Mesendoderm (in vitro differentiated cells): ENCODE data around the gene METTL16.
A peak's percentile ranks its signal among the peaks of the same experiment; 100 is the strongest.

ENCODE experiments used
- DNase-seq: peaks from one replicate; pipeline ENCODE4 v3.0.0; 2013
- H2AK5ac ChIP-seq: 2 replicates; pipeline ENCODE4 v1.6.1; 2013; ENCODE audit warnings: low read length, inconsistent platforms
- H2BK120ac ChIP-seq: 2 replicates; pipeline ENCODE4 v1.6.1; 2013; ENCODE audit warnings: low read depth, mild to moderate bottlenecking, low read length, moderate library complexity, mixed read lengths
- H2BK15ac ChIP-seq: replicated peaks from 2 replicates; pipeline ENCODE4 v1.6.1; 2013; ENCODE audit warnings: low read depth, mild to moderate bottlenecking, moderate library complexity
- H2BK5ac ChIP-seq: 2 replicates; pipeline ENCODE4 v1.6.1; 2013; ENCODE audit warnings: low read length, inconsistent platforms
- H3K18ac ChIP-seq: 2 replicates; pipeline ENCODE4 v1.6.1; 2013; ENCODE audit warnings: mild to moderate bottlenecking, low read length, mixed read lengths
- H3K23ac ChIP-seq: one replicate; pipeline ENCODE4 v1.6.1; 2013; ENCODE audit warnings: low read length
- H3K27ac ChIP-seq: 2 replicates; pipeline ENCODE4 v1.5.1; 2013; ENCODE audit warnings: low read depth, mild to moderate bottlenecking, inconsistent platforms, low read length, moderate library complexity
- H3K27me3 ChIP-seq: 2 replicates; pipeline ENCODE4 v1.6.1; 2013; ENCODE audit warnings: low read length, control low read depth, mild to moderate bottlenecking, inconsistent platforms; ENCODE audit not compliant: insufficient read depth, poor library complexity
- H3K36me3 ChIP-seq: 2 replicates; pipeline ENCODE4 v1.6.1; 2013; ENCODE audit warnings: low read length, inconsistent platforms; ENCODE audit not compliant: control insufficient read depth, insufficient read depth
- H3K4ac ChIP-seq: one replicate; pipeline ENCODE4 v1.6.1; 2013; ENCODE audit warnings: low read depth, mild to moderate bottlenecking, low read length, moderate library complexity
- H3K4me1 ChIP-seq: 2 replicates; pipeline ENCODE4 v1.6.1; 2013; ENCODE audit warnings: low read depth, low read length, inconsistent platforms; ENCODE audit not compliant: control insufficient read depth
- H3K4me2 ChIP-seq: 2 replicates; pipeline ENCODE4 v1.6.1; 2013; ENCODE audit warnings: low read length
- H3K4me3 ChIP-seq: 2 replicates; pipeline ENCODE4 v1.5.1; 2013; ENCODE audit warnings: mild to moderate bottlenecking, low read length
- H3K56ac ChIP-seq: one replicate; pipeline ENCODE4 v1.6.1; 2013; ENCODE audit warnings: low read length
- H3K79me1 ChIP-seq: 2 replicates; pipeline ENCODE4 v1.6.1; 2013; ENCODE audit warnings: low read length, inconsistent platforms
- H3K79me2 ChIP-seq: 2 replicates; pipeline ENCODE4 v1.6.1; 2013; ENCODE audit warnings: mild to moderate bottlenecking, low read length; ENCODE audit not compliant: control insufficient read depth, insufficient read depth
- H3K9ac ChIP-seq: 2 replicates; pipeline ENCODE4 v1.6.1; 2013; ENCODE audit warnings: low read length, inconsistent platforms
- H4K5ac ChIP-seq: one replicate; pipeline ENCODE4 v1.6.1; 2013; ENCODE audit warnings: low read length
- H4K8ac ChIP-seq: one replicate; pipeline ENCODE4 v1.6.1; 2013; ENCODE audit warnings: low read depth, mild to moderate bottlenecking, control low read depth, low read length, moderate library complexity
- WGBS: extraction: QIAGEN DNeasy Blood & Tissue Kit; methylation state at CpG from one replicate; pipeline ENCODE4 v1.1.7; 2013; ENCODE audit warnings: low lambda C conversion rate, missing lambda C conversion rate; ENCODE audit not compliant: insufficient coverage; ENCODE audit errors: extremely low coverage; 5-methylcytosine and 5-hydroxymethylcytosine counted together

The METTL16 gene

DNA sequence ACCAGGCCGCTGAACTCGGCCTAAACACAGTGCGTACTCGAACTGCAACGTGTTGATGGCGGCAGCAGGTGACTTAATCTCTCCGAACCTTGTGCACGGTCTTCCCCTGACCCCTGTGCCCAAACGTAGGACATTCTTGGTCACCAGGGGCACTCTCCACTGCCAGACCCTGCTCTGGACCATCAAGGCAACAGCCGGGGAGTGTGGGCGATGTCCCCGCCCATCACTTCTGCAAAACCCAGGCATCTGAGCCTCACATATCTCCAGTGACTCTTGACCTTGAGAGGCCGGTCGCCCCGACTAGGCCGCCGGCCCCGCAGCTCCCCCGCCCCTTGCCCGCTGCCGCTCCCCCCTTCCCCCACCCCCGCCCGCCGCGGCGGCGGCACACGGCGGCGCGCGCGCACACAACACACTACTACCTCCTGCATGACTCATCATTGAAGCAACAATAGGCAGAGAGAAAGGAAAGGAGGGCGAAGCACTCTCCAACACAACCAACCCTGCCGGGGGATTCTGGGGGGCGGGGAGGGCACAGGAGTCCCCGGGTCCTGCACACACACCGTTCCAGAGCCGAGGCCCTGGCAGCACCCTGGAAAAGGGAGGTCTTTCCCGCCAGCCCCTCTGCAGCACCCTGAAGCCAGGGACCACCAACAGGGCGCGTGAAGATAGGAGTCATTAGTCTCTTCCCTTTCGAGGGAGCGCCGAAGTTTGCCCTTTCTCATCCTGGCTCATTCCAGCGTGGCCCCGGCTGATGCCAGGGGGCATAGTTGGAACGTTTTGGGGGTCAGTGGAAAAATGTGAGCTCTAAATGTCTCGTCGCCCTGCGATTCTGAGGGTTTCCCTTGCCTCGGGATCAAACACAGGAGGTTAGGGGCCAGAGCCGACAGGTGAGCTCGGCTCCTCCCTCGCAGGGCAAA is 112.8 kb downstream of the METTL16 start:
- peak; percentile 89 for DNase-seq
- no peaks in the 10 kb centered on the region for H3K36me3 ChIP-seq
- peak overlapping the region; percentile 17 for H3K4ac ChIP-seq
- H3K4me2 ChIP-seq, result peak overlapping the region; percentile 100
- H3K23ac ChIP-seq, result no peak overlapping the region
- no peak overlapping the region for H4K5ac ChIP-seq
- no peak overlapping the region for H2BK120ac ChIP-seq
- H3K27me3 ChIP-seq, result no peaks in the 10 kb centered on the region
- peaks cover 7% of the 10 kb centered on the region for H3K4me1 ChIP-seq
- H3K4me3 ChIP-seq, result peak overlapping the region; percentile 68
- peaks cover 11% of the 10 kb centered on the region for H3K79me1 ChIP-seq
- no CpG with 5 or more reads among the region's 55 CpGs for WGBS
- peak overlapping the region; percentile 51 for H2BK5ac ChIP-seq
- peak overlapping the region; percentile 6 for H2AK5ac ChIP-seq
- peaks cover 12% of the 10 kb centered on the region for H3K79me2 ChIP-seq
- H3K18ac ChIP-seq, result peak overlapping the region; percentile 83
- peak overlapping the region; percentile 91 for H3K56ac ChIP-seq
- no peak overlapping the region for H4K8ac ChIP-seq
- peak overlapping the region; percentile 81 for H3K9ac ChIP-seq
- no peak overlapping the region for H2BK15ac ChIP-seq
- peak overlapping the region; percentile 84 for H3K27ac ChIP-seq

DNA sequence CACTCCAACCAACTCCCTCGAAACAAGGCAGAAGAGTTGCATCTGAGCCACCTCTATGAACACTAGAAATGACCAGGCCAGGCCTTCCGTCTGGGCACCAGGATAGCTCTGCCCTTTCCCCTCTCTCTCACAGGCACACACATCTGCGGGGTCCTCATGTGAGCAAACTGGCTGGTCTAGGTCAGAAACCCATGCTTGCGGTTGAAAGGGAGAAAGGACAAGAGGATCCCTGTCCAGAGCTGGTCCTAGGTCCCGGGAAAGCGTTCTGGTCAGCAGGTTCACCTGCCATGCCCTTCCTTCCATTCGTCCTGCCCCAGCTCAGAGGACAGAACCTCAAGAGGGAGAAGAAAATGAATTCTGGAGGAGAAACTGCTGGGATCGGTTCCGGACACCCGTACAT is 113.5 kb downstream of the METTL16 start:
- Histone ChIP-seq H4K5ac (no peak overlapping the region), H4K8ac (no peak overlapping the region), H3K4me2 (no peak overlapping the region), H3K27me3 (no peaks in the 10 kb centered on the region), H3K27ac (no peak overlapping the region), H3K36me3 (no peaks in the 10 kb centered on the region), H2AK5ac (no peak overlapping the region), H2BK120ac (no peak overlapping the region), H3K79me1 (peaks cover 11% of the 10 kb centered on the region), H3K4me1 (peaks cover 7% of the 10 kb centered on the region), H3K4me3 (no peak overlapping the region), H3K9ac (peak overlapping the region; percentile 68), H3K4ac (no peak overlapping the region), H3K23ac (no peak overlapping the region), H2BK5ac (no peak overlapping the region), H2BK15ac (no peak overlapping the region), H3K56ac (peak overlapping the region; percentile 81), H3K18ac (no peak overlapping the region), H3K79me2 (peaks cover 12% of the 10 kb centered on the region)
- no peak for DNase-seq
- WGBS, result no CpG with 5 or more reads among the region's 10 CpGs

DNA sequence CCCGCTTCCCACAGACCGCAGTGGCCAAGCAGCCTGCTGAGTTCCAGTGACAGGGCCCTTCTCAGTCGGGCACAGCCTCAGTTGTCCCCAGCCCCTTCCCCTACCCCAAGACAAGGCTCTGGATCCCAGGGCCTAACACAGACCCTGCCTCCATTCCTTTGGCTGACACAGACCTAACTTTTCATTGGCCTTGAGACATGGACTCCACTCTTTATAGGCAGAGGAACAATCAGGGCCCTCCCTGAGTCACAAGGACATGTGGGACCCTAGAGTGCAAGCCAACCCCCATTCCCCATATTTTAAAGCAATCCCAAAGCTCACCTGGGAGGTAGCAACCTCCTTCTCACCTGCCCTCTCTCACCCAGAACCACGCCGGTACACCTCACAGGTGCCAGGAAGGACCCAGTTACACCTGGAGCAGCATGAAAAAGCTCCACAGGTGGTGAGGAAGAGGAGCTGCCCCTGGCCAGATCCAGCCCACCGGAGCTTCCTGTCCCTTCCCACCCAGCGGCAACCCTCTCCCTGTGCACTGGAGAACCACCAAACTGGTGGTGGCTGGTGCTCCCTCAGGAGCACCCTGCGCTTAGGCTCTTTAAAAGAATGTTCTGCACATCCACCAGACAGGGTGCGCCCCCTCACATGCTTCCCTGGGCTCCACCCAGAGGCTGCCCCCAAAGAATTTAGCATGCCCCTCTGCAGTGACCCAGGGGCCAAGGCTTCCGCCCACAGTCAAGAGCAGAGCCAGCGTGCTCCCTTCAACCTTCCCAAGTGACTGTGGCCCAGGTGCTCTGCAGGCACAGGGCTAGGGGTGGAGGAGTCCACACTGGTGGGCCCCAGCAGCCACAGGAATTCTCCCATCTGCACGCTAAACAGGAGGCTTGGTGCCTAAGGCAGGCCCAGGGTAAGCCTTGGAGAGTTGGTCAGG is 114.2 kb downstream of the METTL16 start:
- Histone ChIP-seq H3K9ac (peak overlapping the region; percentile 69), H3K56ac (peak overlapping the region; percentile 82), H3K4me1 (peaks cover 7% of the 10 kb centered on the region), H3K27me3 (no peaks in the 10 kb centered on the region), H2BK15ac (no peak overlapping the region), H3K4me3 (no peak overlapping the region), H3K23ac (no peak overlapping the region), H3K4ac (no peak overlapping the region), H2AK5ac (no peak overlapping the region), H3K4me2 (peak overlapping the region; percentile 14), H2BK120ac (no peak overlapping the region), H2BK5ac (no peak overlapping the region), H3K18ac (peak overlapping the region; percentile 2), H4K8ac (no peak overlapping the region), H3K79me1 (peaks cover 11% of the 10 kb centered on the region), H3K36me3 (no peaks in the 10 kb centered on the region), H3K79me2 (peaks cover 12% of the 10 kb centered on the region), H3K27ac (peak overlapping the region; percentile 55), H4K5ac (no peak overlapping the region)
- no peak for DNase-seq
- WGBS, result no CpG with 5 or more reads among the region's 12 CpGs

DNA sequence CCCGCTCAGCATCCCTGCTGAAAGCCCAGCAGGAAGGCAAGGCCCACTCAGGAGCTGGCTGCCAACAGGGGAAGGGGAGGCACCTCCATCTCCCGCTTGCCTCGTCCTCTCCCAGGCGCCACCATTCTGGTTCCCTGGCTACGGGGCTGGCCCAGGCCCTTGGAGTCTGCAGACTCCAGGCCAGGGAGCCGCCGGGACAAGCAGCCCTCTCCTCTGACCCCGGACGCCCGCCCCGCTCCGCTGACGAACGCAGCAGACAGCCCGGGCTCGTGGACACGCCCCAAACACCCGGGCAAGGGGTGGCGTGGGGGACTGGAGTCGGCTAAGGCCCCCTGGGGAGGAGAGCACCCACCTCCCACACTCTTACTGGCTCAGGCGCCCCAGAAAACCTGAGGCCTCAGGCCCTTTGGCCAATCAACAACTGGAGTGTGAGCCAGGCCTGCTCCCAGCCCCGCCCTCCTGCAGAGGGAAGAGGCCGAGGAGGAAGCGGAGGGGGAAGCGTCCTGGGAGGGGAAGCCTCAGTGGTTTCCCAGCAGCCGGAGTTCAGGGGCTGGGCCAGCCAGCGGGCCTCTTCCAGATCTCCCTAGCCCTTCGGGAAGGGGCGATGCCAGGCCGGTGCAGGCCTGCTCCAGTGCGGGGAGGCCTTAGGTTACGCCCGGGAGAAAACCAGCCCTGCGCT is 115.0 kb downstream of the METTL16 start:
- Histone ChIP-seq H4K8ac (no peak overlapping the region), H3K27ac (peak overlapping the region; percentile 55), H4K5ac (no peak overlapping the region), H3K4me1 (peaks cover 7% of the 10 kb centered on the region), H3K9ac (peak overlapping the region; percentile 69), H3K56ac (peak overlapping the region; percentile 82), H3K23ac (no peak overlapping the region), H2BK120ac (no peak overlapping the region), H2BK5ac (no peak overlapping the region), H3K4me2 (peak overlapping the region; percentile 22), H3K79me2 (peaks cover 12% of the 10 kb centered on the region), H3K27me3 (no peaks in the 10 kb centered on the region), H3K36me3 (no peaks in the 10 kb centered on the region), H3K18ac (peak overlapping the region; percentile 2), H2BK15ac (no peak overlapping the region), H3K4ac (no peak overlapping the region), H3K4me3 (no peak overlapping the region), H3K79me1 (peaks cover 14% of the 10 kb centered on the region), H2AK5ac (no peak overlapping the region)
- no CpG with 5 or more reads among the region's 34 CpGs for WGBS
- peak; percentile 95 for DNase-seq

DNA sequence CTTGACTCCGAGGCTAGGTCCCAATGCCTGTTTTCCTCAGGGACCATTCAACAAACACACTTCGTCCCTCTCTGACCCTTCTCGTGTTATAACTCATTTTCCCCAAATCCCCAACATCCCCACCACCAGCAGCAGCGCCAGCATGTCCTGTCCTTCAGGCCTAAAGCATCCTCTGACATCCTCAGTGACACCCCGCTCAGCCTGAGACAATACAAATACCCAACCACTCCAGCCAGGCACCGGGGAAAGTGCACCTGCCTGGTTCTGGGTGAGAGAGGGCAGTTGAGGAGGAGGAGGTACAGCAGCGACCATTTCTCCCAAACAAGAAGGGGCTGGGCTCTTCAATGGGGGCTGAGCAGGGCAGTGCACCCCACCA is 115.5 kb downstream of the METTL16 start:
- no CpG with 5 or more reads among the region's 7 CpGs for WGBS
- DNase-seq, result peak; percentile 22
- Histone ChIP-seq H3K27ac (peak overlapping the region; percentile 6), H3K4me3 (no peak overlapping the region), H3K4me1 (peaks cover 7% of the 10 kb centered on the region), H2BK120ac (no peak overlapping the region), H3K23ac (no peak overlapping the region), H4K8ac (no peak overlapping the region), H3K56ac (peak overlapping the region; percentile 82), H4K5ac (no peak overlapping the region), H3K79me1 (peaks cover 17% of the 10 kb centered on the region), H3K9ac (peak overlapping the region; percentile 52), H3K27me3 (no peaks in the 10 kb centered on the region), H3K79me2 (peaks cover 12% of the 10 kb centered on the region), H3K4ac (no peak overlapping the region), H2BK5ac (no peak overlapping the region), H2BK15ac (no peak overlapping the region), H2AK5ac (peak overlapping the region; percentile 27), H3K4me2 (peak overlapping the region; percentile 22), H3K18ac (no peak overlapping the region), H3K36me3 (no peaks in the 10 kb centered on the region)
